Germinal center (tissue), 1 donor: Measurements from ENCODE around the gene KIF17.
"Not testable (repeated sequence)": the region's sequence is repeated elsewhere in the genome, so short reads cannot be mapped to it uniquely, and the experiment has no call there.

Experiments
- DNase-seq: peaks from one replicate; pipeline ENCODE4 v3.0.0; 2012; ENCODE audit warnings: mixed read lengths, low spot score

Gene KIF17

GRCh38 chr1:20727746-20728316 lies 10.0 kb upstream of the KIF17 start:
- DNase-seq = no peak

- no peak for DNase-seq
These were observed 9.3 kb upstream of the KIF17 start for GRCh38 chr1:20726932-20727745.

- DNase-seq = no peak
These were observed 8.5 kb upstream of the KIF17 start for GRCh38 chr1:20726118-20726911.

- no peak for DNase-seq
These were observed 7.6 kb upstream of the KIF17 start for GRCh38 chr1:20725189-20726117.

GRCh38 chr1:20724364-20725188 lies 6.8 kb upstream of the KIF17 start:
- no peak for DNase-seq

- DNase-seq = no peak
These were observed 5.9 kb upstream of the KIF17 start for GRCh38 chr1:20723537-20724363.

- DNase-seq = no peak
These were observed 5.3 kb upstream of the KIF17 start for GRCh38 chr1:20723159-20723536.

GRCh38 chr1:20721117-20722061 lies 3.6 kb upstream of the KIF17 start:
- no peak for DNase-seq

GRCh38 chr1:20720631-20721091 lies 2.9 kb upstream of the KIF17 start:
- DNase-seq = no peak

GRCh38 chr1:20719871-20720620 lies 2.2 kb upstream of the KIF17 start:
- no peak for DNase-seq

GRCh38 chr1:20719261-20719660 lies 1.5 kb upstream of the KIF17 start:
- no peak for DNase-seq

- not testable (repeated sequence) for DNase-seq
These were observed 606 bp upstream of the KIF17 start for GRCh38 chr1:20718343-20718882.

- DNase-seq = no peak
These were observed 1.6 kb downstream of the KIF17 start for GRCh38 chr1:20716232-20716631.

- no peak for DNase-seq
These were observed 2.4 kb downstream of the KIF17 start for GRCh38 chr1:20715406-20715805.

- no peak for DNase-seq
These were observed 4.4 kb downstream of the KIF17 start for GRCh38 chr1:20713440-20713839.

GRCh38 chr1:20712215-20712577 lies 5.6 kb downstream of the KIF17 start:
- DNase-seq = no peak

- no peak for DNase-seq
These were observed 6.3 kb downstream of the KIF17 start for GRCh38 chr1:20711285-20712214.
